HG03342 (cell line): ENCODE data around the gene CFAP97D2.
"Not testable (repeated sequence)": the region's sequence is repeated elsewhere in the genome, so short reads cannot be mapped to it uniquely, and the experiment has no call there.

Source experiments
- ATAC-seq: cut with Tn5 transposase; IDR thresholded peaks from one replicate; pipeline ENCODE4 v1.9.1; 2021; ENCODE audit warnings: mild to moderate bottlenecking, moderate library complexity; ENCODE audit not compliant: unreplicated experiment

The CFAP97D2 gene

GRCh38 chr13:114179087-114179658 is at the start of gene CFAP97D2:
Gene CFAP97D2 (plus strand): TSS chr13:114179257. CDS start chr13:114179331, 74 bp downstream.
- ATAC-seq = no peak

GRCh38 chr13:114129649-114130062 is 49.4 kb upstream of the CFAP97D2 start:
- ATAC-seq = no peak

GRCh38 chr13:114130131-114130836 is 48.8 kb upstream of the CFAP97D2 start:
- ATAC-seq = no peak

GRCh38 chr13:114130837-114131582 is 48.0 kb upstream of the CFAP97D2 start:
- ATAC-seq = peak; percentile 22

GRCh38 chr13:114131583-114132418 is 47.3 kb upstream of the CFAP97D2 start:
- ATAC-seq = peak; percentile 10

GRCh38 chr13:114132419-114133121 is 46.5 kb upstream of the CFAP97D2 start, which contains the start of gene RASA3:
Gene RASA3 (minus strand): TSS chr13:114132623. CDS start chr13:114132489, 134 bp downstream.
- ATAC-seq = peak; percentile 53

GRCh38 chr13:114133126-114133525 is 45.9 kb upstream of the CFAP97D2 start:
- not testable (repeated sequence) for ATAC-seq

GRCh38 chr13:114133552-114133951 is 45.5 kb upstream of the CFAP97D2 start:
- ATAC-seq = not testable (repeated sequence)

- no peak for ATAC-seq
Measured at GRCh38 chr13:114134111-114134943, 44.7 kb upstream of the CFAP97D2 start.

GRCh38 chr13:114134944-114135610 is 44.0 kb upstream of the CFAP97D2 start:
- ATAC-seq = no peak

GRCh38 chr13:114135731-114136171 is 43.3 kb upstream of the CFAP97D2 start:
- no peak for ATAC-seq

GRCh38 chr13:114136576-114136975 is 42.5 kb upstream of the CFAP97D2 start:
- no peak for ATAC-seq

GRCh38 chr13:114140131-114140905 is 38.7 kb upstream of the CFAP97D2 start:
- no peak for ATAC-seq

GRCh38 chr13:114140906-114141250 is 38.2 kb upstream of the CFAP97D2 start:
- ATAC-seq = no peak

- no peak for ATAC-seq
Measured at GRCh38 chr13:114141261-114141996, 37.6 kb upstream of the CFAP97D2 start.

- ATAC-seq = no peak
Measured at GRCh38 chr13:114142137-114142550, 36.9 kb upstream of the CFAP97D2 start.
